GM13977 (cell line): Measurements from ENCODE around the gene AZI2.

Source experiments
- DNase-seq: peaks from one replicate; pipeline ENCODE4 v3.0.0; 2012; ENCODE audit warnings: low spot score
- in situ Hi-C: fragments of 300-500 bp; cut with MboI; formaldehyde crosslinking; loops from one replicate; pipeline ENCODE4 v1.12.0; 2022; ENCODE audit warnings: low sequenced_read_pairs, low pct_unique_long_range_greater_than_20kb, mixed read lengths, inconsistent platforms; ENCODE audit not compliant: unreplicated experiment
- TF ChIP-seq, protein P1 (sequence below): IDR thresholded peaks from 2 replicates; pipeline ENCODE4 v1.5.1; 2012; ENCODE audit warnings: mild to moderate bottlenecking, control low read depth; ENCODE audit not compliant: insufficient read depth; ENCODE audit errors: extremely low read depth, missing control alignments

The AZI2 gene

DNA sequence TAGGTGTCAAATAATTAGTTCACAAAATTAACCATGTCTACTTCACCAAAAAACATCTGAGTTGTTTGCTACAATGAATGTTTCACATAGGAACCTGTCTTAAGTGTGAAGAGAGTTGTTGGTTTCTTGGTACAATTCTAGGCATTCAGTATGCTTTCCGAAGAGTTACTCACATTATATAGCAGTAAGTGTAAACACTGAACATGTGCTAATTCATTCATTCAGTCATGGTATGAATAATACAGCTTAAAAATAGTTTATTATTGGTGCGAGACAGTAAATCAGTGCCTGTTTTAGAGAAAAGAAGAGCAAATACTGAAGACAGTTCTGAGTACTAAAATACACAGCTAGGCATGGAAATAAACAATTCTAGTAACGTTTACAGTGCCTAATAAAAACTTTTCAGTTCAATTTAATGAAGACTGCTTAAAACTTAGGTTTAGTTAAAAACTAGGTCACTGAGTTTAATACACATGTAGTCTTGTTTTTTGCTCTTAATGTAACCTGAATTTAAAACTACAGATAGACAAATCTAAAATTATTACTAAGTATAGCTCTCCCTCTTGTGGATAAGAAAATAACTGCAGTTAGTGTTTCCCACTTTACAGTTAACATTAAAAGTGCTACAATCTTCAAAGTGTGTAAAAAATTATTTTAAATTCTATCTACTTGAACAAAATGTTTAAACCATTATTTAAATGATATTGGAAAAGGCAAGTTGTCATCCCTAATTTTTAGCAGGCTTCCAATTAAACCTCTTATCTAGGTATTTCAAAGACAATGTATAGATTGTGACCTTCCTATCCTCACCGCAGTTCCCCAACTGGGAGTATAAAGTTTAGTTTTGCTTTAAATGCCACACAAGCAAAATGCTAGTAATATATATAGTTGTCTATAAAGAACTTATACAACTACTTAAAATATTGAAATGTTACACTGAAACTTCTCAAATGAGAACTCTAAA, 20.2 kb downstream of the AZI2 start:
- in situ Hi-C loops, result no loop called here
- no peak for DNase-seq
- TF ChIP-seq, protein P1, sequence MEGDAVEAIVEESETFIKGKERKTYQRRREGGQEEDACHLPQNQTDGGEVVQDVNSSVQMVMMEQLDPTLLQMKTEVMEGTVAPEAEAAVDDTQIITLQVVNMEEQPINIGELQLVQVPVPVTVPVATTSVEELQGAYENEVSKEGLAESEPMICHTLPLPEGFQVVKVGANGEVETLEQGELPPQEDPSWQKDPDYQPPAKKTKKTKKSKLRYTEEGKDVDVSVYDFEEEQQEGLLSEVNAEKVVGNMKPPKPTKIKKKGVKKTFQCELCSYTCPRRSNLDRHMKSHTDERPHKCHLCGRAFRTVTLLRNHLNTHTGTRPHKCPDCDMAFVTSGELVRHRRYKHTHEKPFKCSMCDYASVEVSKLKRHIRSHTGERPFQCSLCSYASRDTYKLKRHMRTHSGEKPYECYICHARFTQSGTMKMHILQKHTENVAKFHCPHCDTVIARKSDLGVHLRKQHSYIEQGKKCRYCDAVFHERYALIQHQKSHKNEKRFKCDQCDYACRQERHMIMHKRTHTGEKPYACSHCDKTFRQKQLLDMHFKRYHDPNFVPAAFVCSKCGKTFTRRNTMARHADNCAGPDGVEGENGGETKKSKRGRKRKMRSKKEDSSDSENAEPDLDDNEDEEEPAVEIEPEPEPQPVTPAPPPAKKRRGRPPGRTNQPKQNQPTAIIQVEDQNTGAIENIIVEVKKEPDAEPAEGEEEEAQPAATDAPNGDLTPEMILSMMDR, result peak; percentile 47

DNA sequence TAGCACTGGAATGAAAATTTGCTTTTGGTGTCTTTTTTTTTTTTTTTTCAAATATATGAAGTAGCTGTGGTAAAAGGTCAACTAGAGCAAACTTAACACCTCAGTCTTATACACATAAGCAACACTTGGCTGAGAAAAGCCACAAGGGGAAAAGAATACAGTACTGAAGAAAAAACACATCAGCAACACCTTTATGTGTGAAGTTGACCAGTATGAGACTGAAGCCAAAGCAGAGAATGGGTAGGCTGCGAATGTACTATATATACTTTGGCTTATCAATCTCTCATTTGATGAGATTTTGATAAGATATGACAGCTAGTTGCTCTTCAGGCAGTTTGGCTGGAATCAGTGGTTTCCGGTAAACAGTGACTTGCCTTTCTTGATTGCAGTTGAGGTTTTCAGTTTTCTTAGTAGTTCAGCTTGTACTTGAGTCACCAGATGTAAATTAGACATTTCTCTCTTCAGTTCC, 22.1 kb downstream of the AZI2 start:
- in situ Hi-C loops, result no loop called here
- DNase-seq, result no peak
- TF ChIP-seq, protein P1, result no peak

DNA sequence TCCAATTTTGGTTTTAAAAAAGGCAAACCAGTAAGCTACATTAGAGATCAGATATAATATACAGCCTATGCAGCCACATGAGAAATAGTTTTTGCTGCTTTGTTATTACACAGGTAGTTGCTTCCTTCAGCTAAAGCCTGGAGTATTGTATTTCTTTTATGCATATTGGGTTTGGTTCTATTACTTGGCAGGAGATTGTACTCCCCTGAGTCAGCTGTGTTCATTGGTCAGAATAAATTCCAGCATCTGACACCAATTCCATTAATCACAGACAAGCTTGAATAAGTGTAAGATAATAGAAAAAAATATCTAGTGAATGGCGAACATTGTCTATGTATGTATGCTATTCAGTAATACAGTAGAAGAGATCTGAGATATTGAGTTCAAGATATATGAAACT, 26.2 kb downstream of the AZI2 start:
- no peak for DNase-seq
- in situ Hi-C loops, result no loop called here
- TF ChIP-seq, protein P1, result no peak

DNA sequence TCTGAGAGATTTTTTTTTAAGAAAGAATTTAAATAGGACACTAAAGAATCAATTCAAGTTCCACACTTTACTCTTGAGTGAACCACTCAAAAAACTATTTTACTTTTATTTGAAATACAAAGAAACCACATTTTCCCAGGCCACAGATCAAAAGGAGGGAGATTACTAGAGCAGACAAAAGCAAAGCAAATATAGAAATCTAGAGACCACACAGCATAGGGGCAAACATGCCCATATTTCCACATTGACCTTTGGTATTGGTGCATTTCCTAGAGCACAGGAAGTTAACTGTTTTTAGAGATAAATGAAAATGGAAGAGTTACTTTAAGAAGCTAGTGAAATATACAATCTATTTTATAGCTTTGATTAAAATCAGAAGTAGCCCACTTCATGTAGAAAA, 27.6 kb downstream of the AZI2 start:
- TF ChIP-seq, protein P1, result no peak
- DNase-seq, result no peak
- in situ Hi-C loops, result no loop called here

DNA sequence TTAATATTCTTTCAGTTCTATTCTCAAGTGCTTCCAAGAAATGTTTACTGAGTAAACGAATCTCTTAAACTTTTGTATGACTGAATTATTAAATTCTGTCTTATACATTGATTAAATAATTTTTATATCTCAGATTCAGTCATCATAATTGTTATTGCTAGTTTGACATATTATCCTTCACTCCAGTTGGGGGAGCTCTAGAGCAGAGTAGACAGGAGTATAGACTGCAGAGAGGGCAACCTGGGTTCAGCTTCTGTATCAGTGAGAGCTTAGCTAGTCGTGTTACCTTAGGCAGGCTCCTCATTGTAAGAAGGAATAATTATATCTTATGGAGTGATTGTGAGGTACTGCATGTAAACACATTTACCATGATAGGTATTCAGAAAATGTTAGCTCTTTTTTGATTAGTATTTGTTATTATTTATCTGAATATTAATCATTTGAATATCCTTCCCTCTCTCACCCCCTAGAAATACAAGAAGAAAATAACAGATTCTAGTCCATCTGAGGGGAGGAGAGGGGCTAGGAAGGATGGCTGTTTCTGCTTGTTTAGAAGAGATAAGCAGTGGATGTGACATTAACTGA, 31.1 kb downstream of the AZI2 start:
- DNase-seq, result peak; percentile 24
- TF ChIP-seq, protein P1, result peak; percentile 68
- in situ Hi-C loops, result no loop called here

DNA sequence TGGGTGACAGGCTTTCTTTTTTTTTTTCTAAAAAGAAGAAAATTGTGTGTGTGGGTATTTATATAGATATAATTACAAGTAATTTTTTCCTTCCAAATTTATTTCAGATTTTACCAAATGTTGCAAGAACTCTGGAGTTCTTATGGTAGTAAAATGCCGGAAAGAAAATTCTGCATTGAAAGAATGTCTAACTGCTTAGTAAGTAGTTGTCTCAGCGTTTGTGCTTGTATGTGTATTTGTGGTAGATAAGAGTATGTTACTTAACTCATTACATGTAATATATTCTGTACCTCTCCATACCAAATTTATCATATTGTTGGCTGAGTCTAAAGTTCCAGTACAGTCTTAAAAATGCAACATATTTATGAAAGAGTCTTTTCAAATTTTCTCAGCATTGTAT, 32.4 kb downstream of the AZI2 start:
- in situ Hi-C loops, result no loop called here
- no peak for DNase-seq
- TF ChIP-seq, protein P1, result no peak
